ENCODE data around the gene CD96.

Gene CD96

GRCh38 chr3:111635403-111635802 lies 93.4 kb downstream of the CD96 start:
- H3K9me3 ChIP-seq (replicated peaks in 1 of 11): peaks cover 7 to 43% (median 25%) of the 10 kb centered on the region in 11 experiments; a peak in 19 of 22 replicates
- no peaks in the 10 kb centered on the region for H3K4me1 ChIP-seq
- H3K27me3 ChIP-seq: no peaks in the 10 kb centered on the region
- no peak overlapping the region for H3K4me2 ChIP-seq
- H3K36me3 ChIP-seq: peaks cover 0 to 49% (median 35%) of the 10 kb centered on the region in 11 experiments; a peak in 17 of 22 replicates
- no peak overlapping the region for H3K27ac ChIP-seq
- TF ChIP-seq Cebpa-rat (IDR thresholded peaks at IDR 0.05): no peak
- H3K9ac ChIP-seq: no peak overlapping the region
- H3K4me3 ChIP-seq: no peak overlapping the region
- H4K20me1 ChIP-seq: no peaks in the 10 kb centered on the region

GRCh38 chr3:111636366-111636885 lies 94.4 kb downstream of the CD96 start:
- no peaks in the 10 kb centered on the region for H4K20me1 ChIP-seq
- peaks cover 15 to 44% (median 27%) of the 10 kb centered on the region in 11 experiments; a peak in 20 of 22 replicates for H3K9me3 ChIP-seq (replicated peaks in 1 of 11)
- no peaks in the 10 kb centered on the region for H3K4me1 ChIP-seq
- H3K36me3 ChIP-seq: peaks cover 0 to 58% (median 39%) of the 10 kb centered on the region in 11 experiments; a peak in 17 of 22 replicates
- H3K27me3 ChIP-seq: no peaks in the 10 kb centered on the region
- H3K27ac ChIP-seq: no peak overlapping the region
- no peak overlapping the region for H3K4me2 ChIP-seq
- H3K4me3 ChIP-seq: no peak overlapping the region
- TF ChIP-seq Cebpa-rat (IDR thresholded peaks at IDR 0.05): no peak
- H3K9ac ChIP-seq: no peak overlapping the region

GRCh38 chr3:111639316-111639715 lies 97.3 kb downstream of the CD96 start:
- peaks cover 0 to 58% (median 39%) of the 10 kb centered on the region in 11 experiments; a peak in 17 of 22 replicates for H3K36me3 ChIP-seq
- H3K4me2 ChIP-seq: no peak overlapping the region
- H3K4me3 ChIP-seq: no peak overlapping the region
- no peak overlapping the region for H3K9ac ChIP-seq
- H3K27ac ChIP-seq: no peak overlapping the region
- TF ChIP-seq Cebpa-rat (IDR thresholded peaks at IDR 0.05): no peak
- H3K9me3 ChIP-seq (replicated peaks in 1 of 11): peaks cover 38 to 64% (median 55%) of the 10 kb centered on the region in 11 experiments
- no peaks in the 10 kb centered on the region for H3K27me3 ChIP-seq
- no peaks in the 10 kb centered on the region for H4K20me1 ChIP-seq
- no peaks in the 10 kb centered on the region for H3K4me1 ChIP-seq

GRCh38 chr3:111648991-111649579 lies 107.1 kb downstream of the CD96 start:
- Histone ChIP-seq H3K9me3 (replicated peaks in 1 of 11) (peaks cover under 1 to 9% (median 2%) of the 10 kb centered on the region in 11 experiments; a peak in 12 of 22 replicates), H3K27ac (no peak overlapping the region), H3K4me1 (peaks cover 0 to 7% (median 0%) of the 10 kb centered on the region in 10 experiments; a peak in 6 of 20 replicates), H3K9ac (no peak overlapping the region), H3K27me3 (no peaks in the 10 kb centered on the region), H3K36me3 (peaks cover 0 to 78% (median 40%) of the 10 kb centered on the region in 11 experiments; a peak in 15 of 22 replicates), H4K20me1 (no peaks in the 10 kb centered on the region), H3K4me2 (no peak overlapping the region), H3K4me3 (no peak overlapping the region)
- TF ChIP-seq Cebpa-rat (IDR thresholded peaks at IDR 0.05): no peak

- Histone ChIP-seq H3K4me2 (no peak overlapping the region), H3K27me3 (no peaks in the 10 kb centered on the region), H4K20me1 (no peaks in the 10 kb centered on the region), H3K4me1 (peaks cover 0 to 8% (median 0%) of the 10 kb centered on the region in 10 experiments; a peak in 6 of 20 replicates), H3K9ac (no peak overlapping the region), H3K9me3 (replicated peaks in 1 of 11) (no peaks in the 10 kb centered on the region), H3K4me3 (no peak overlapping the region), H3K27ac (no peak overlapping the region), H3K36me3 (peaks cover 0 to 90% (median 54%) of the 10 kb centered on the region in 11 experiments; a peak in 15 of 22 replicates)
- no peak for TF ChIP-seq Cebpa-rat (IDR thresholded peaks at IDR 0.05)
Observed at GRCh38 chr3:111650378-111651275, 108.6 kb downstream of the CD96 start.

- Histone ChIP-seq H3K4me3 (no peak overlapping the region), H3K36me3 (peaks cover 0 to 76% (median 54%) of the 10 kb centered on the region in 11 experiments; a peak in 15 of 22 replicates), H3K4me2 (no peak overlapping the region), H3K4me1 (peaks cover 0 to 8% (median 0%) of the 10 kb centered on the region in 10 experiments; a peak in 6 of 20 replicates), H3K9ac (no peak overlapping the region), H4K20me1 (no peaks in the 10 kb centered on the region), H3K27ac (no peak overlapping the region), H3K9me3 (replicated peaks in 1 of 11) (no peaks in the 10 kb centered on the region), H3K27me3 (no peaks in the 10 kb centered on the region)
- TF ChIP-seq Cebpa-rat (IDR thresholded peaks at IDR 0.05): no peak
Observed at GRCh38 chr3:111652492-111653180, 110.6 kb downstream of the CD96 start.

GRCh38 chr3:111653766-111654165 lies 111.8 kb downstream of the CD96 start:
- Histone ChIP-seq H3K9me3 (replicated peaks in 1 of 11) (no peaks in the 10 kb centered on the region), H3K27ac (no peak overlapping the region), H3K36me3 (peaks cover 0 to 65% (median 52%) of the 10 kb centered on the region in 11 experiments; a peak in 15 of 22 replicates), H3K9ac (no peak overlapping the region), H4K20me1 (no peaks in the 10 kb centered on the region), H3K4me2 (peak overlapping the region in 3 of 11 experiments; percentile 3 to 30 (median 14); a peak in 2 of 22 replicates), H3K27me3 (no peaks in the 10 kb centered on the region), H3K4me3 (no peak overlapping the region), H3K4me1 (peaks cover 0 to 8% (median 0%) of the 10 kb centered on the region in 10 experiments; a peak in 6 of 20 replicates)
- TF ChIP-seq Cebpa-rat (IDR thresholded peaks at IDR 0.05): no peak

GRCh38 chr3:111662012-111662411 lies 120.0 kb downstream of the CD96 start:
- Histone ChIP-seq H3K4me1 (peaks cover under 1 to 25% (median 5%) of the 10 kb centered on the region in 10 experiments; a peak in 18 of 20 replicates), H3K4me3 (0 out of 20 replicates have a peak overlapping the region, but pooled peaks of 2 of the 10 experiments have one; percentile 6 to 12), H3K9ac (no peak overlapping the region), H3K27me3 (no peaks in the 10 kb centered on the region), H3K9me3 (replicated peaks in 1 of 11) (peaks cover 28 to 51% (median 47%) of the 10 kb centered on the region in 11 experiments), H4K20me1 (no peaks in the 10 kb centered on the region), H3K27ac (no peak overlapping the region), H3K36me3 (peaks cover 0 to 46% (median 20%) of the 10 kb centered on the region in 11 experiments; a peak in 16 of 22 replicates), H3K4me2 (no peak overlapping the region)
- no peak for TF ChIP-seq Cebpa-rat (IDR thresholded peaks at IDR 0.05)
